Panc1 (cell line): ENCODE measurements around the gene PRXL2B.
"Not testable (repeated sequence)": the region's sequence is repeated elsewhere in the genome, so short reads cannot be mapped to it uniquely, and the experiment has no call there.

Source experiments
- POLR2AphosphoS5 ChIP-seq: IDR thresholded peaks from 2 replicates; pipeline ENCODE4 v1.6.1; 2012; ENCODE audit warnings: mild to moderate bottlenecking, low read depth, low read length, moderate library complexity
- SIN3A ChIP-seq: IDR thresholded peaks from 2 replicates; pipeline ENCODE4 v1.6.1; 2012; ENCODE audit warnings: low read depth, mild to moderate bottlenecking, low read length, moderate library complexity, borderline replicate concordance; ENCODE audit not compliant: insufficient read depth
- TF ChIP-seq, protein P1 (sequence below): fragments of 450-650 bp; IDR thresholded peaks from 2 replicates; pipeline ENCODE4 v1.5.1; 2017; ENCODE audit warnings: mild to moderate bottlenecking
- TF ChIP-seq, protein P2 (sequence below), 2 experiments: IDR thresholded peaks; 2 replicates each; pipeline ENCODE4 v1.6.1; 2011 to 2012; ENCODE audit warnings: low read depth in 2 of 2, control low read depth in 1 of 2, low read length in 1 of 2, mild to moderate bottlenecking in 1 of 2, moderate library complexity in 1 of 2; ENCODE audit not compliant: insufficient read depth in 1 of 2

DNA sequence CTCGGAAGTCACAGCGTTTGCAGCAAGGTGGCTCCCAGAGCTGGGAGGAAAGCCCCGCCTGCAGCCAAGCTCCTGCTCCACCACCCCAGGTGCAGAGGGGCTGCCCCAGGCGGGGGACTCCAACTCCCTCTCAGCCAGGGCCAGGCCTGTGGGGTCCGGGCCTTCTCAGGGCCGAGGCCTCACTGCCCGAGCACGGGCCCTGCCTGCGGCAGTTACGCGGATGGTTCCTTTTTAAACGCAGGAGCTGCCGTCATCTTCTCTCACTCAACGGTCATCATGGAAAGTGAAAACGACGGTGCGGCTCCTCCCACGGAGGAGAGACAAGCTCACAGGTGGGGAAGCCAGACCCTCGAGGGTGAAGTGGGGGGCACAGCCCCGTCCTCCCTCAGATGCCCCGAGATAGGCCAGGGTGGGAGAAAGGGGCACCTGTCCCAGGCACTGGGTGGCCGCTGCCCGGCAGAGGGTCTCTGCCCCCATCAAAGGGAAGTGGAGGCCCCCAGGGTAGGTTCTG lies 9.0 kb upstream of the PRXL2B start:
- TF ChIP-seq, protein P1, sequence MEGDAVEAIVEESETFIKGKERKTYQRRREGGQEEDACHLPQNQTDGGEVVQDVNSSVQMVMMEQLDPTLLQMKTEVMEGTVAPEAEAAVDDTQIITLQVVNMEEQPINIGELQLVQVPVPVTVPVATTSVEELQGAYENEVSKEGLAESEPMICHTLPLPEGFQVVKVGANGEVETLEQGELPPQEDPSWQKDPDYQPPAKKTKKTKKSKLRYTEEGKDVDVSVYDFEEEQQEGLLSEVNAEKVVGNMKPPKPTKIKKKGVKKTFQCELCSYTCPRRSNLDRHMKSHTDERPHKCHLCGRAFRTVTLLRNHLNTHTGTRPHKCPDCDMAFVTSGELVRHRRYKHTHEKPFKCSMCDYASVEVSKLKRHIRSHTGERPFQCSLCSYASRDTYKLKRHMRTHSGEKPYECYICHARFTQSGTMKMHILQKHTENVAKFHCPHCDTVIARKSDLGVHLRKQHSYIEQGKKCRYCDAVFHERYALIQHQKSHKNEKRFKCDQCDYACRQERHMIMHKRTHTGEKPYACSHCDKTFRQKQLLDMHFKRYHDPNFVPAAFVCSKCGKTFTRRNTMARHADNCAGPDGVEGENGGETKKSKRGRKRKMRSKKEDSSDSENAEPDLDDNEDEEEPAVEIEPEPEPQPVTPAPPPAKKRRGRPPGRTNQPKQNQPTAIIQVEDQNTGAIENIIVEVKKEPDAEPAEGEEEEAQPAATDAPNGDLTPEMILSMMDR, result not testable (repeated sequence)
- TF ChIP-seq POLR2AphosphoS5, SIN3A: not testable (repeated sequence)
- TF ChIP-seq, protein P2, sequence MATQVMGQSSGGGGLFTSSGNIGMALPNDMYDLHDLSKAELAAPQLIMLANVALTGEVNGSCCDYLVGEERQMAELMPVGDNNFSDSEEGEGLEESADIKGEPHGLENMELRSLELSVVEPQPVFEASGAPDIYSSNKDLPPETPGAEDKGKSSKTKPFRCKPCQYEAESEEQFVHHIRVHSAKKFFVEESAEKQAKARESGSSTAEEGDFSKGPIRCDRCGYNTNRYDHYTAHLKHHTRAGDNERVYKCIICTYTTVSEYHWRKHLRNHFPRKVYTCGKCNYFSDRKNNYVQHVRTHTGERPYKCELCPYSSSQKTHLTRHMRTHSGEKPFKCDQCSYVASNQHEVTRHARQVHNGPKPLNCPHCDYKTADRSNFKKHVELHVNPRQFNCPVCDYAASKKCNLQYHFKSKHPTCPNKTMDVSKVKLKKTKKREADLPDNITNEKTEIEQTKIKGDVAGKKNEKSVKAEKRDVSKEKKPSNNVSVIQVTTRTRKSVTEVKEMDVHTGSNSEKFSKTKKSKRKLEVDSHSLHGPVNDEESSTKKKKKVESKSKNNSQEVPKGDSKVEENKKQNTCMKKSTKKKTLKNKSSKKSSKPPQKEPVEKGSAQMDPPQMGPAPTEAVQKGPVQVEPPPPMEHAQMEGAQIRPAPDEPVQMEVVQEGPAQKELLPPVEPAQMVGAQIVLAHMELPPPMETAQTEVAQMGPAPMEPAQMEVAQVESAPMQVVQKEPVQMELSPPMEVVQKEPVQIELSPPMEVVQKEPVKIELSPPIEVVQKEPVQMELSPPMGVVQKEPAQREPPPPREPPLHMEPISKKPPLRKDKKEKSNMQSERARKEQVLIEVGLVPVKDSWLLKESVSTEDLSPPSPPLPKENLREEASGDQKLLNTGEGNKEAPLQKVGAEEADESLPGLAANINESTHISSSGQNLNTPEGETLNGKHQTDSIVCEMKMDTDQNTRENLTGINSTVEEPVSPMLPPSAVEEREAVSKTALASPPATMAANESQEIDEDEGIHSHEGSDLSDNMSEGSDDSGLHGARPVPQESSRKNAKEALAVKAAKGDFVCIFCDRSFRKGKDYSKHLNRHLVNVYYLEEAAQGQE (IDR thresholded peaks at IDR 0.05; ENCODE audit: insufficient read depth in 1 of 2, low read depth in 2 of 2, low read length in 1 of 2), result not testable (repeated sequence)
